ENCODE results near the gene CNTN2.

Gene CNTN2

GRCh38 chr1:205062895-205063294 is 19.9 kb downstream of the CNTN2 start:
- DNase-seq (ENCODE audit: low read depth): no peak
- TF ChIP-seq CTCF (IDR thresholded peaks at IDR 0.05; ENCODE audit: insufficient read depth, low read depth, low read length, missing control alignments): no peak
- no peak overlapping the region for H3K4me3 ChIP-seq (ENCODE audit: low read length)

- no peak for DNase-seq (ENCODE audit: low read depth)
- TF ChIP-seq CTCF (IDR thresholded peaks at IDR 0.05; ENCODE audit: insufficient read depth, low read depth, low read length, missing control alignments): no peak
- no peak overlapping the region for H3K4me3 ChIP-seq (ENCODE audit: low read length)
Measured at GRCh38 chr1:205064301-205064700, 21.3 kb downstream of the CNTN2 start.

GRCh38 chr1:205064741-205065316 is 21.8 kb downstream of the CNTN2 start:
- H3K4me3 ChIP-seq (ENCODE audit: low read length): no peak overlapping the region
- TF ChIP-seq CTCF (IDR thresholded peaks at IDR 0.05; ENCODE audit: insufficient read depth, low read depth, low read length, missing control alignments): no peak
- no peak for DNase-seq (ENCODE audit: low read depth)

GRCh38 chr1:205065666-205066065 is 22.7 kb downstream of the CNTN2 start:
- H3K4me3 ChIP-seq (ENCODE audit: low read length): no peak overlapping the region
- no peak for DNase-seq (ENCODE audit: low read depth)
- TF ChIP-seq CTCF (IDR thresholded peaks at IDR 0.05; ENCODE audit: insufficient read depth, low read depth, low read length, missing control alignments): no peak

- H3K4me3 ChIP-seq (ENCODE audit: low read length): no peak overlapping the region
- peak; percentile 38 for TF ChIP-seq CTCF (IDR thresholded peaks at IDR 0.05; ENCODE audit: insufficient read depth, low read depth, low read length, missing control alignments)
- DNase-seq (ENCODE audit: low read depth): no peak
Measured at GRCh38 chr1:205066141-205066818, 23.3 kb downstream of the CNTN2 start.

- no peak for DNase-seq (ENCODE audit: low read depth)
- no peak for TF ChIP-seq CTCF (IDR thresholded peaks at IDR 0.05; ENCODE audit: insufficient read depth, low read depth, low read length, missing control alignments)
- no peak overlapping the region for H3K4me3 ChIP-seq (ENCODE audit: low read length)
Measured at GRCh38 chr1:205067031-205067430, 24.0 kb downstream of the CNTN2 start.

GRCh38 chr1:205068001-205068400 is 25.0 kb downstream of the CNTN2 start:
- DNase-seq (ENCODE audit: low read depth): no peak
- no peak for TF ChIP-seq CTCF (IDR thresholded peaks at IDR 0.05; ENCODE audit: insufficient read depth, low read depth, low read length, missing control alignments)
- no peak overlapping the region for H3K4me3 ChIP-seq (ENCODE audit: low read length)

Measured in epithelial cell of esophagus (primary cell).